ENCODE data around the gene TTC9.

TTC9 gene

DNA sequence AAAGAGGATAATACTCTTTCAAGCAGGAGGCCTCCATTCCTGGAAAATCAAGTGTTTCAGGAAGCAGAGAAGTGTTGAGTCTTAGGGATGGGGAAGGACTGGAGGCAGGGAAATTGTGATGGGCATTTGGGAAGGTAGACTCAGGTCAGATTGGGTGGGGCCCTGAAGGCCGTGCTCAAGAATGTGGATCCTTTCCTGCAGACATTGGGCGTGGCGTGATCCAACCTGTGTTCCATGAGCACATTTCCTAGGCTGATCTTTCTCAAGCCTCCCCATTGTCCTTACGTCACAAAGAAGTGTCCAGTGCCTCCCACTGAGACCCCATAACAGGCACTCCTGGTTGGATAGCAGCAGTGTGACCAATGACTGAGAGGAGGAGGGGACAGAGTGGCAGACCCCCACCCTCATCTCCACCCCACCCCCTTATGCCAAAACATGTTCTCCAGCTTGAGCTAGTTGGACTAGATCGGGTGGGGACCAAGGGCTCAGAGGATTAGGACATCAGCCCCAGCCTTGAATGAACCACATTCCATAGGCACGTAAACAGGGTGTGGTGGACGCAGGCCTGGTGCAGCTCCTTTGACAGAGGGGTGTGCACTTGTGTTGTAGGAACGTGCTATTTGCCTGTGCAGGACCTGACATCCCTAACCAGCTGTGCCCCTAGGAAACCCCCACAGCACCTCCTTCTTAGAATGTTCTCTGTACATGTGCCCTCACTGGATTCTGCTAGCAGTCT, 76.8 kb downstream of the TTC9 start:
- DNase-seq = no peak

DNA sequence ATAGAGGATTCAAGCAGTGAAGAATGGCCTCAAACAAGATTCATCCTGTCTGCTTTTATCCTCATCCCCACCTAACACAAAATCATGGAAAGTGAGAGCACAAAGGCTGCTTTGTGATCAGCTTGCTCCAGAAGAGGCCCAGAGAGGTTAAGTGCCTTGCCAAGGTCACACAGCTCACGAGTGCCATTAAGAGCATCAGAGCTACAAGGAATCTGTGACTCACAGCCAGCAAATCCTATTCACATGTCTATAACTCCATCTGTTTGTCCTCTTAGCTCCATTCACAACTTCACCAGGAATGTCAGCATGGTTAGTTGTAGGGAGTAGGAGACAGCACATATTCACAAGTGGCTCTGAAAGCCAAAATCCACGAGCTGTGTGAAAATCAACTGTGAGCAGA, 79.8 kb downstream of the TTC9 start:
- no peak for DNase-seq

DNA sequence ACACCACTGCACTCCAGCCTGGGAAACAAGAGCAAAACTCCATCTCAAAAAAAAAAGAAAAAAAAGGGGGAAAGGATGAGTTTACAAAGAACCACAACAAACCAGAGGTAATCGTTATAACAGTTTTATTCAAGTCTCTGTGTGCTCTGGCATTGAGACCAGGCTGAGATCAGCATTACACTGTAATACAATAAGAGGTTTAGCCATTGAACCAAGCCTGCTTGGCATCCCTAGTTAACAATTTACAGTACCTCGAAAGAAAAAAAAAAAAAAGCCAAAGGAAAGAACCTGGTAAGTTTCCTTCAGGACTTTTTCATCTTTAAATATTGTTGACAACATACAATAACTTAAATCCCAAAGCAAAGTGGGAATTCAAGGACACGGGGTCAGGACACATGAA, 80.7 kb downstream of the TTC9 start:
- DNase-seq = no peak

DNA sequence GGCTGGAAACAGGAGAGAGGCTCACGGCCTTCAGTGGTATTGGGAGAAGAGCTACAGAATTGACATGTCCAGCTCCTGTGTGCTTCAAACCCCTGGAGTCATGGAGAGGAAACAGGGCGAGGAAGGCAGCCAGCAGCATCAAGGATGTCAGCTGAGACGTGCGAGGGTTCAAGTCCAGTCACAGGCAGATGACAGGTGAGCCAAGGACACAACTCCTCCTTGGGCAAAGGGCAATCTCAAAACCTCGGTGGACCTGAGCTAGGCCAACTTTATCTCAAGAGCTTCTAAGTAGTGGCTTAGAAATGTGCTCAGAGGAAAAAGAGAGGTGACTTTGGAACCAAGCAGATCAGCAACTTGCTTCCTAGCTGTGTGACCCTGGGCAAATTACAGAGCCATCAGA, 81.6 kb downstream of the TTC9 start:
- no peak for DNase-seq

GRCh38 chr14:70724110-70724509, 82.4 kb downstream of the TTC9 start:
- DNase-seq = no peak

GRCh38 chr14:70724944-70725343, 83.2 kb downstream of the TTC9 start:
- no peak for DNase-seq

Data from KG1 (cell line).